Memory B cell (primary cell): Measurements from ENCODE around the gene ZNF184.
A peak's percentile ranks its signal among the peaks of the same experiment; 100 is the strongest.

Experiments used
- ATAC-seq: fragments of 150-1000 bp; cut with Tn5 transposase; 2 replicates; pipeline ENCODE4 v1.10.0; 2021; ENCODE audit warnings: low read depth, mild to moderate bottlenecking, moderate library complexity
- DNase-seq, 2 donors: peaks; one replicate each; pipeline ENCODE4 v3.0.0; 2022; ENCODE audit warnings: low spot score in 2 of 2
- H3K27ac Mint-ChIP-seq: one replicate; pipeline ENCODE4 v1.8.0; 2022; ENCODE audit warnings: mild to moderate bottlenecking, moderate library complexity, mixed read lengths
- H3K27me3 Mint-ChIP-seq: one replicate; pipeline ENCODE4 v1.8.0; 2022; ENCODE audit warnings: mixed read lengths
- H3K36me3 Mint-ChIP-seq: one replicate; pipeline ENCODE4 v1.8.0; 2022; ENCODE audit warnings: mild to moderate bottlenecking, mixed read lengths
- H3K4me1 Mint-ChIP-seq: one replicate; pipeline ENCODE4 v1.8.0; 2022; ENCODE audit warnings: mixed read lengths
- H3K4me3 Mint-ChIP-seq: one replicate; pipeline ENCODE4 v1.8.0; 2022; ENCODE audit warnings: mild to moderate bottlenecking, moderate library complexity, mixed read lengths
- H3K9me3 Mint-ChIP-seq: one replicate; pipeline ENCODE4 v1.8.0; 2022; ENCODE audit warnings: mixed read lengths

Gene ZNF184

DNA sequence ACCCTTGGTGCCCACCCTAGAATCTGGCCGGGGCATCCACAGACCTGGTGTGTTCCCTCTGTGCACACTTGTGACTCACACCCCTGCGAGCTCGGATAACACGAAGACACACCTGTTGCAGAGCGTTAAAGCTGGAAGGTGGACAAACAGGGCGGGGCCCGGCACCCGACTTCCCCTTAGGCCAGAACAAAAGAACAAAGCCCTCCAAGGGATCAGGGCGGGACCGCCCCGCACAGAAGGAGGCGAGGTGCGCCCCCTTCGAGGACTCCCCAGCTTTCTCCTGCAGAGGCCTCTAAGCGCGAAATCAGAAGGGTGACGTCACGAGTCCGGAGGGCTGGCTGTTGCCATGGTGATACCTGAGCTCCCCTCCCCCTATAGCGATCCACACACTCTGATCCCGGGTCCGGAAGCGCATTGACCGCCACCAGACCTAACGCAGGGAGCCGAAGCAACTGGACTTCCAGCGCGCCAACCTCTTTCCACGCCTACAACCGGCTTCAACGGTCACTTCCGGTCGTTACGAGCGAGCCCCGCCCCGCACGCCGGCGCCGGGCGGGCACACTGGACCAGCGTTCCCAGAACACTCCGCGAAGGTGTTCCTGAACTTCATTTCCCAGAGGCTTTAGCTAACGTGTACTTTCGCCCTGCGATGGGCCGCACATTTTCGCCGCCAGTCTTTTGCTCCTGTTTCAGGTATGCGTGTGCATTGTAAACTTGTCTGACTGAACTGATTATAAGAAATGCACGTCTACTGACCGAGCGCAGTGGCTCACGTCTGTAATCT lies at the start of gene ZNF184:
Gene ZNF184, minus strand, starts transcription at position 489 of the 784 bp plus-strand sequence. CDS start 811 bp downstream, outside the sequence.
- H3K4me3 Mint-ChIP-seq: peak within 1 kb of the TSS; percentile 95
- peaks cover 10% of the 10 kb centered on the region for H3K36me3 Mint-ChIP-seq
- DNase-seq: peak; percentile 81 to 86
- no peaks in the 10 kb centered on the region for H3K9me3 Mint-ChIP-seq
- H3K4me1 Mint-ChIP-seq: peaks cover 20% of the 10 kb centered on the region
- peak within 1 kb of the TSS; percentile 99 for H3K27ac Mint-ChIP-seq
- H3K27me3 Mint-ChIP-seq: no peaks in the 10 kb centered on the region
- peak; percentile 83 for ATAC-seq

DNA sequence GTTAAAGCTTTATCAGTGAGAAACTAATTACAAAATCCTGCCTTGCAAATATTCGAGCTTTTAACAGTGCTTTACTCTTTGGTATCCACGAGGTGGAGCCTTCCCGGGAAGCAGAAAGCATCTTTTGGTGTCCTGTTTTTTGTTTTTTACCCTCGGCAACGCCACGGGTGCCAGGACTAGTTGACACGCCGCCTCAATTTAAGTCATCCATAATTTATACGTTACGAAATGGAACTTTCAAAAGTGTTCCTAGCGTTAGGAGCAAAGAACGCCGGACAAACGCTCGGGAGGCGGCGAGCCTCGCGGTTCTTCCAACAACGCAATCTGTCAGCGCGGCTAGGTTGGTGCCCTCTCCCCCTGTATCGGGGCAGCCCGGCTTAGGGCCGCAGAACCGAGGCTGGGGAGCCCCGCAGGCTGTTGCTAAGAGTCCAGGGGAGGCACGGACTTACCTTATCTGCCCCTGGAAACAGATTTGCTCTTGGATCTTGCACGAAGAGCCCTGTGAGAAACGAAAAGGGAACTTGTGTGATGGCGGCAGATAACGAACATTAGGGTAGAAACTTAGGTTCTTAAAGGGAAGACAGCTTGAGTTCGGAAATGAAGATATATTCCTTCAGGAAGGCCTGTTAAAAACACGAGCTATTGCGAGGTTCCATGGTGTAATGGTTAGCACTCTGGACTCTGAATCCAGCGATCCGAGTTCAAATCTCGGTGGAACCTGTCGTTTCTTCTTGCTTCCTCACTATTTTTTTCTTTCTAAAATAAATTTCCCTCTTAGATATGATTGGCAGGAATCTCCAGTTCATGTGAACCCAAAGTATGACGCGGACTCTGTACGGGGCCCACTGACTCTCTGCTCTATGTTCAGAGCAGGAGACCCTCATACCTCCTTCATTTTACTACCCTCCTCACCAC lies 46.2 kb upstream of the ZNF184 start:
- DNase-seq (peak; percentile 54 to 60), ATAC-seq (peak; percentile 73)
- no peaks in the 10 kb centered on the region for H3K9me3 Mint-ChIP-seq
- H3K36me3 Mint-ChIP-seq: no peaks in the 10 kb centered on the region
- H3K4me1 Mint-ChIP-seq: peaks cover 11% of the 10 kb centered on the region
- peak overlapping the region; percentile 94 for H3K27ac Mint-ChIP-seq
- H3K4me3 Mint-ChIP-seq: peak overlapping the region; percentile 96
- H3K27me3 Mint-ChIP-seq: peaks cover 12% of the 10 kb centered on the region

DNA sequence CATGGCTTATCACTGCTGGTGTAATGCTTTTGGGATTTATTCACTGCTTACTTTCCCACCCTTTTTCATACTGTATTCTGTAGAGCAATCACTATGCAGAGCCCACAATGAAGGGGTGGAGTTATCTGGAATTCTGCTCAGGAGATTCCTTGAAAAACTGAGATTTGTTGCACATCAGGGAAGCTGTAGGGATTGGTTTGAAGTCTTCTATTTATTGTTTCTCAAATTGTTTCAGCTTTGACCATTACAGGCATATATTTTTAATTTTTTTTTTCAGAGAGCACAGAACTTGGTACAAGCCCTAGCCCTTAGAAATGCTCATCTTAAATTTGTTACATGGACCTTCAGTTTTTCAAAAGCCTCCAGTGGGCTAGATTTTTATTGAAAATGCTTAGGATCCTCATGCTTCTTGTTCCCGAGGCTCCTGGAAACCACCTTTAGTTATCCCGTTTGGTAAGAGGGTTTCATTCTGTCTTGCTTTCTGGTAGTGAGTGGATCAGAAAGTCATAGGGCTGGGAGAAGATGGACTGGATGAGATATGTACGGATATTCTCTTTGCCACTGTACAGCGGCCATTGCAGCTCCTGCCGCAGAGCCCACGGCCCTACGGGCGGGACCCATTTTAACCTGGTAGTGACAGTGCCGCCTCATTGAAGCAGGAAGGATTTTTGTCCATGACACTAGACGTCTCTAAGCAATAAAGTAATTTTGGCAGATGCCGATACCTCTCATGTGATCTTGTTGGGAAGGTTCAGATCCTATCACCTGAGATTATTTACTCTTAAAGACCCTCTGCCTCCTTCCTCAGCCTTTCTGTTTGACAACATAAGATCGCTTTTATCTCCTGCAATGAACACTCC lies 45.3 kb upstream of the ZNF184 start:
- no peaks in the 10 kb centered on the region for H3K36me3 Mint-ChIP-seq
- peaks cover 11% of the 10 kb centered on the region for H3K4me1 Mint-ChIP-seq
- ATAC-seq (no peak), DNase-seq (no peak)
- H3K4me3 Mint-ChIP-seq: peak overlapping the region; percentile 96
- H3K9me3 Mint-ChIP-seq: no peaks in the 10 kb centered on the region
- peaks cover 14% of the 10 kb centered on the region for H3K27me3 Mint-ChIP-seq
- H3K27ac Mint-ChIP-seq: peak overlapping the region; percentile 94

DNA sequence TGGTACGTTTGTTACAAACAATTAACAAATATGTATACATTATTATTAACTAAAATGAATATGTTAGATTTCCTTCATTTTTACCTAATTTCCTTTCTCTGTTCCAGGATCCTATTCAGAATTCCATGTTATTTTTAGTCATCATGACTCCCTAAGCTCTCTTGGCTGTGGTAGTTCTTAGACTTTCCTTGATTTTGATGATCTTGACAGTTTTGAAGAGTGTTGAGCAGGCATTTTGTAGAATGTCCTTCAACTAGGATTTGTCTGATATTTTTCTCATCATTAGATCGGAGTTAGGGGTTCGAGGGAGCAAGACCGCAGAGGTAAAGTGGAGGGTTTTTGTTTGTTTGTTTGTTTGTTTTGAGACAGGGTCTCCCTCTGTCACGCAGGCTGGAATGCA lies 44.3 kb upstream of the ZNF184 start:
- Mint-ChIP-seq H3K27ac (no peak overlapping the region), H3K4me1 (peaks cover 11% of the 10 kb centered on the region), H3K27me3 (peaks cover 19% of the 10 kb centered on the region), H3K9me3 (no peaks in the 10 kb centered on the region), H3K36me3 (no peaks in the 10 kb centered on the region), H3K4me3 (no peak overlapping the region)
- no peak for ATAC-seq
- no peak for DNase-seq

DNA sequence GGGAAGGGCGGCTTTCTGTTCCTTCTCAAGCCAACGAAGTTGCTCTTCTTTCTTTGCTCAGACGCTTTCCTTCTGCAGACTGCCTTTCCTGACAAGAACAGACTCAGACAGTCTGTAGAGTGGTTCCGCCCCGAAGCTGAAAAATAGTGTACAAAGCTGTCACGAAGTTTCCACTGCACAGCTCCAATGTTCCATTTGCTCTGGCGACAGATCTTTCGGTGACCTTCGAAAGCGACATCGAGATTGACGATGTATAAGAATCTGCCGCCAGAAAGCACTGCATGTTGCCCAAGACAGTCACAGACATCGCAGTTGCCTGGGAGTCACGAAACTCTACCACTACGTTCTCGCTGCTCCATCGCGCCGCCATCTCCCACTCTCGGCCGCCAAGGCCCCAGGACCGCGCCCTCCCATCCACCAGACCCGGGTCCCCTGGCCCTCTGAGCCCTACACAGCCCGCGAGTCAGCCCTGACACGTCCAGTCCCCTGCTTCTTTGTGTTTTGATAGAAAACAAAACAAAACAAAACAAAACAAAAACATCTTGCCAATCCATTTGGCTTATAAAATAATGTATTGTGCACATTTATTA lies 42.1 kb upstream of the ZNF184 start:
- Mint-ChIP-seq H3K9me3 (no peaks in the 10 kb centered on the region), H3K36me3 (no peaks in the 10 kb centered on the region), H3K27me3 (peaks cover 25% of the 10 kb centered on the region), H3K27ac (no peak overlapping the region), H3K4me1 (peaks cover 11% of the 10 kb centered on the region), H3K4me3 (no peak overlapping the region)
- ATAC-seq (no peak), DNase-seq (no peak)

DNA sequence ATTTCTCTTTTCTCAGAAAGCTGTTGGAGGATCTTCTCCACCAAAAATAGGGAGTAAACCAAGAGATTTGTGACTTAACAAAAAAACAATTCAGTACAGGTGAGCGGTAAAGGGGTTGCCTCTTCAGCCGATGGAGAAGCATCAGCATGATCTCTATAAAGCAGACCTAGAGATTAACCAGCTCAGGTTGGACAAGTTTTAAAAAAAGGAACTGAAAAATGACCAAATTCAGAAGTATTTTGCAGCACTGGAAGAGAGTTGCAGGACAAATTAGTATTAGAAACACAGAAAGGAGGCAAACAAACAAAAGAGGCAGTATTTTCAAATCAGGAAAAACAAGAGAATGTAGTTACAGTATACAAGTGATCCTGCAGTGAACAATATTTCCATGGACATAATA lies 39.6 kb upstream of the ZNF184 start:
- H3K9me3 Mint-ChIP-seq: no peaks in the 10 kb centered on the region
- ATAC-seq: no peak
- H3K4me1 Mint-ChIP-seq: peaks cover 2% of the 10 kb centered on the region

DNA sequence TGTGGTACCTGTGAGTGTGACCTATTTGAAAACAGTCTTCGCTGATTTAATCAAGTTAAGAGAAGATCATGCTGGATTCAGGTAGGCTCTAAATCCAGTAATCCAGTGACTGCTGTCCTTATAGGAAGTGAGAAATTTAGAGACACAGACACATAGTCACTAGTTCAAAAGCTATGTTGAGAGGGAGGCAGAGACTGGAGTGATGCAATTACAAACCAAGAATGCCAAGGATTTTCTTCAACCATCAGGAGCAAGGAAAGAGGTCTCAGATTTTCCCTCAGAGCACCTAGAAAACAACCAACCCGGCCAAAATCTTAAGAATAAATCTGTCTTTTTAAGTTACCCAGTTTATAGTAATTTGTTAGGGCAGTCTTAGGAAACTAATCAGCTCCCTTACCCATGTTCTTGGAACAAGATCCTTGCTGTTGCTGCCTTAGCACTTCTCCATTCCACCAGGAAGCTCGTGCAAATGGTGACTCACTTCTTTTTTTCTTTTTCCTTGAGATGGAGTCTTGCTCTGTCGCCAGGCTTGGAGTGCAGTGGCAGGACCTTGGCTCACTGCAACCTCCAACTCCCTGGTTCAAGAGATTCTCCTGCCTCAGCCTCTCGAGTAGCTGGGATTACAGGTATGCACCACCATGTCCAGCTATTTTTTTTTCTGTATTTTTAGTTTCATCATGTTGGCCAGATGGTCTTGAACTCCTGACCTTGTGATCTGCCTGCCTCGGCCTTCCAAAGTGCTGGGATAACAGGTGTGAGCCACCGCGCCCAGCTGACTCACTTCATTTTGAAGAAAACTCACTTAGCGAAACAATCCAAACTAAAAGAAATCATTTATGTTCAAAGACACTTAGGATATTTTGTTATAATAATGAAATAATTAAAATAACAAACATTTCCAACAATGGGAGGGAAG lies 34.4 kb upstream of the ZNF184 start:
- Mint-ChIP-seq H3K4me1 (peaks cover 27% of the 10 kb centered on the region), H3K36me3 (no peaks in the 10 kb centered on the region), H3K27me3 (peaks cover 15% of the 10 kb centered on the region), H3K9me3 (no peaks in the 10 kb centered on the region), H3K27ac (no peak overlapping the region), H3K4me3 (no peak overlapping the region)
- ATAC-seq: no peak
- DNase-seq: no peak

More for the DNA sequence above, 39.6 kb upstream of the ZNF184 start:
- no peak overlapping the region for H3K27ac Mint-ChIP-seq
- DNase-seq: no peak
- peaks cover 31% of the 10 kb centered on the region for H3K27me3 Mint-ChIP-seq
- H3K4me3 Mint-ChIP-seq: no peak overlapping the region
- H3K36me3 Mint-ChIP-seq: no peaks in the 10 kb centered on the region

DNA sequence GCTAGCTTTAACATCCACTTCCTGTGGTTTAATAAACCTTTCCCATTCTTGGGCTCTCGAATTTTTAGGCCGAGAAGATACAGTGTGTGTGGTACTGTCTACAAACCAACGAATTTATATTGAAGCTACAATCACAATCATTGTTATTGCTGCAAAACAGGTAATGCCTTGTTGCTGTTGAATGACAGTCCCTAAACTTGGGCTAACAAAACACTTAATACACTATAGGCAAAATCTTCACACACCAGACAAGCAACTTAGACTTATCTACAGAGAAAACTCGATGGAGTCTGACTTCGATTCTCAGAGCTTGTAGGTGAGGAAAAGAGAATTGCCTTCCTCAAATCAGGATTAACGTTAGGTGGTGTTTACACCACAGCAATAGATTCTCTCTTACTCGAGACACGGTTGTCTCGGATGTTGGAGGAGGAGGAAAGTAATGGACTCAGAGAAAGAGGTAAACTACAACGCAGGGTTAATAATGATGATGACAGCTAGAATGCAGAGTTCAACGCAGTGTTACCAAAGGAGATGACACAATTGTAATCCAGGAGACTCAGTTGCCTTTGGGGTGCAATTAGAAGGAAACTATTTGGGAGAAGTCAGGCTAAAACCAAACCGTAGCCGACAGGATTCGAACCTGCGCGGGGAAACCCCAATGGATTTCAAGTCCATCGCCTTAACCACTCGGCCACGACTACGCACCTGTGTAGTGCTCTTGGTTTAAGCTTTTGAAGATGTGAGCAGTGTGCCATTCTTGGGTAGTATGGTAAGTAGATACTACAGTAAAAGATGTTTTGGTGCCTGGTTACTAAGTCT lies 32.5 kb upstream of the ZNF184 start:
- peaks cover 10% of the 10 kb centered on the region for H3K27me3 Mint-ChIP-seq
- H3K4me3 Mint-ChIP-seq: no peak overlapping the region
- DNase-seq: peak in 1 of 2 donors; percentile 25

DNA sequence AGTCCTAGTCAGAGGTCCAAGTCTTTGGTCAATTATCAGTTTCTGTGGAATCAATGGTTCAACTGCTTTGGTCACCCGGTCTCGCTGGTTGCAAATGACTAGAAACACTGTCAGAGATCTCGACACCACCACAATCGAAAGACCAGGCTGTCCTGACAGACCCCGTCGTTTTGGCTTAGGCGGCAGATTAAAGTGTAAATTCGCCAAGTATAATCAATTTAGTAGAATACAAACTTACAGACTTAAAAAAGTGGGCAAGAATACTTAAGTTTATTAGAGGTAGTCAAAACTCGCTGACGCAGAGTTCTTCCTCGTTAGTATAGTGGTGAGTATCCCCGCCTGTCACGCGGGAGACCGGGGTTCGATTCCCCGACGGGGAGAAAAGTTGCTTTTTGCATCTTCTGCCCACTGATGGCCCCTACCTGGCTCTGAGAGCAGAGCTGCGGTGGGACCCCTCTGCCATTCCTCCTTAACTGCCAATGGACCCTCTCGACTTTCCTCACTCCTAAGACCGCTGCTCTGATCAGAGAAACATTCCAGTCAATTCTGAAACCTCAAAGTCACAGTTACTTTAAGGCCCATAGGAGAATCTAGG lies 30.6 kb upstream of the ZNF184 start:
- ATAC-seq: peak; percentile 56
- Mint-ChIP-seq H3K4me3 (peak overlapping the region; percentile 86), H3K27ac (peak overlapping the region; percentile 94), H3K27me3 (peaks cover 7% of the 10 kb centered on the region), H3K4me1 (peaks cover 30% of the 10 kb centered on the region), H3K36me3 (no peaks in the 10 kb centered on the region), H3K9me3 (no peaks in the 10 kb centered on the region)
- DNase-seq: peak; percentile 69 to 74

More for the DNA sequence above, 32.5 kb upstream of the ZNF184 start:
- H3K27ac Mint-ChIP-seq: peak overlapping the region; percentile 84
- H3K36me3 Mint-ChIP-seq: no peaks in the 10 kb centered on the region
- peak; percentile 34 for ATAC-seq
- no peaks in the 10 kb centered on the region for H3K9me3 Mint-ChIP-seq
- peaks cover 30% of the 10 kb centered on the region for H3K4me1 Mint-ChIP-seq

DNA sequence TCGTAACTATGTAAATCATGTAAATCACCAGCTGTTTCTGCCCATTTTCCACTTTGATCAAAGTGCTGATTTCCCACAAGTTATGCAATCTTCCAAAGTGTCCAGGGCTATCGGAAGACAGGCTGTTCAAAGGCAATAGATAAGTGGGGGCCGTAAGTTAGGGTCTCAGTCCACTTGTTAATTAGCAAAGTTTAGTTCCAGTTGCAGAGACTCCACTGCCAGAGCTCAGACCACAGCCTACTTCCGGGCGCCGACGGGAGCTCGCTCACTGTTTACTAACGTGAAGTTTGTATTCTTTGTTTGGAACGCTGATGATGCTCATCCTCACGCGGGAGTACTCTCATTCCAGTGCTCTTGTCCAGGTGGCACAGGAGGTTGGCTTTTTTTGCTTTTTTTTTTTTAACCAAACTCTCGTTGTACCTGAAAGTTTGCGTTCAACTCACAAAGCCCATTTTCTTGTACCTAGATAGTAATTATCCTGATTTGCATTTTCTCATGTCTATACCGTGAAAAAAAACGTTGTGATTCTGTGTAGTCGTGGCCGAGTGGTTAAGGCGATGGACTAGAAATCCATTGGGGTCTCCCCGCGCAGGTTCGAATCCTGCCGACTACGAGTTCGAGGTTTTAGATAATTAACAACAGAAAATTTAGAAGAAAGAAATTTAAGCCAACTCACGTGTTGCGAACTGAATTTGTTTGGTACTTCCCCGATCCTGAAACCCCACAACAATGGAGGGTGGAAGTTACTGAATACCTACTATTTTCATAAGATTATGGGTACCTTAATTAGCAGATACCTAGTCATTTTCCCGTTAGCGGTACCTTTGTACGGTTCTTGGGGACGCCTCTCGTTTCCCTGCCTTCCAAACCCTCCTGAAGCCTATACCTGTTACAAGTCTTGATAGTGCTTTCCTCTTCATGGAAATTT lies 29.9 kb upstream of the ZNF184 start:
- Mint-ChIP-seq H3K4me1 (peaks cover 30% of the 10 kb centered on the region), H3K9me3 (no peaks in the 10 kb centered on the region)
- ATAC-seq: peak; percentile 55

DNA sequence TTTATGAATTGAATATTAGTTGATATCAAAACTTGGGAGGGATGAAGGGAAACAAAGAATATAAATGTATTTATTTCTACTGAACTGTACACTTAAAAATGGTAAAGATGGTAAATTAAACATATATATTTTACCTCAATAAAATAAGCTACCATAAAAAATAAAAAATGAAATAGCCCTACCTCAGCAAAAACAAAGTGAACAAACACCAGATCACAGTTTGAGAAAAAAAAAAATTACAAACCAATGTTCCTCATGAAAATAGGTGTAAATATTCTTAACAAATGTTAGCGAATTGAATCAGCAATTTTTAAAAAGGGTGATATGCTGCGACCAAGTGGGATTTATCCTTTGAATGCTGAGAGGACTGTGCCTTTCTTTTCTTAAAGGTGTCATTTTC lies 28.3 kb upstream of the ZNF184 start:
- H3K27ac Mint-ChIP-seq: no peak overlapping the region
- H3K36me3 Mint-ChIP-seq: peaks cover 2% of the 10 kb centered on the region
- no peak overlapping the region for H3K4me3 Mint-ChIP-seq
- ATAC-seq: no peak
- no peaks in the 10 kb centered on the region for H3K9me3 Mint-ChIP-seq
- H3K4me1 Mint-ChIP-seq: peaks cover 30% of the 10 kb centered on the region
- DNase-seq: no peak
- H3K27me3 Mint-ChIP-seq: peaks cover 10% of the 10 kb centered on the region

More for the DNA sequence above, 29.9 kb upstream of the ZNF184 start:
- H3K27me3 Mint-ChIP-seq: peaks cover 11% of the 10 kb centered on the region
- peak; percentile 20 to 35 for DNase-seq
- peak overlapping the region; percentile 94 for H3K27ac Mint-ChIP-seq
- H3K4me3 Mint-ChIP-seq: peak overlapping the region; percentile 86
- no peaks in the 10 kb centered on the region for H3K36me3 Mint-ChIP-seq
